ENCODE results near the gene GTSE1.

Gene GTSE1

DNA sequence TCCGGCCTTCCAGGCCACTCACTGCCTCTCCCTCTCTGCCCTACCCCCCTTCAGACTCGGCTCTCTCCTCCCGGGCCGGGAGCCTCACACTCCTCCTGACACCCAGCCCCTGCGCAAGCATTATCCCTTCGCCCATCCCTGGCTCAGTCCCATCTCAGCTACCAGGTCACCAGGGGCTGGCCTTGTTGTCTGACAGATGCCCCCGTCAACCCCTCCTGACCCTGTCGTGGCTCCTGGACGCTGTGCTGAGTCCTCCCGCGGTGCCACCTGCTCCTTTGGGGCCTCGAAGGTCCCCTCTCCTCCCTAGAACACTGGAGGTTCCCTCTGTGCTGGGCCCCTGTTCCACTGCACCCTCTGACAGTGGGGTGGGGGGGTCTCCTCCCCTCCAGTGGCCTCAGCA lies 71.8 kb downstream of the GTSE1 start:
- no peak for DNase-seq

- no peak for DNase-seq
These were observed 72.4 kb downstream of the GTSE1 start for GRCh38 chr22:46368871-46369715.

DNA sequence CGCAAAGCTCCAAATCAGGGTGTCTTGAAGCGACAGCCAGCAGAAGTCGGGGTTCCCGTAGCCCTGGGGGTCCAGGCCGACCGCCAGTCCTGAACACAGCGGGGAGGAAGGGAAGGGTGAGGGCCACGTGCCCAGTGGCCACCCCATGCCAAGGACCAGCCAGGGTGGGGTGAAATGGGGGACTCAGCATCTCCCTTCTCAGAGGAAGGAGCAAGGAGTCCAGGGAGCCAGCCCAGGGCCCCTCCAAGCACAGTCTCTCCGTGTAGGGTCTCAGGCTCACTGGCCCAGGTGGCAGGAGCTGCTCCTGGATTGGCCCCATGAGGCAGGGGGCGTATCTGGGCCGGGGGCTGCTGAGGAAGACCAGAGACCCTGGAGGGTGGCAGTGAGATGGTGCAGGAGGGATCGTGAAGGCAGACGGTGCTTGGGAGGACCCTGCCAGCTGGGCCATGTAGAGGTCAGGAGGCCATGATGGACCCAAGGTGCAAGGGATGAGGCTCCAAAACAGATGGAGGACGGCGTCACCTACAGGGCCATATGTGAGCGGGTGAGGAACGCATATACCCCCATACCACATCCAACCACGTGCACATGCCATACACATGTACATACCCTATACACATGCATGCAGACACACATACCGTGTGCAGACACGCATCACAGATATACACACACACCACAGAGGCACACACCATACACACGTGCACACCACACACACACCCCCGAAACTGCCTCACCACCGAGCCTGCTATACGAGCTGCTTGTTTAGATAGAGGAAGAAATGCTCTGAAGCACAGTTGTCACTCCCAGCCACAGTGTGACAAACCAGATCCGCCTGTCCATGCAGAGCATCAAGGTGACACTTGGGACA lies 73.3 kb downstream of the GTSE1 start:
- DNase-seq: no peak

GRCh38 chr22:46370584-46371291 lies 74.1 kb downstream of the GTSE1 start:
- DNase-seq: no peak

- DNase-seq: no peak
These were observed 75.1 kb downstream of the GTSE1 start for GRCh38 chr22:46371623-46372226.

GRCh38 chr22:46372686-46373085 lies 76.0 kb downstream of the GTSE1 start:
- DNase-seq: no peak

DNA sequence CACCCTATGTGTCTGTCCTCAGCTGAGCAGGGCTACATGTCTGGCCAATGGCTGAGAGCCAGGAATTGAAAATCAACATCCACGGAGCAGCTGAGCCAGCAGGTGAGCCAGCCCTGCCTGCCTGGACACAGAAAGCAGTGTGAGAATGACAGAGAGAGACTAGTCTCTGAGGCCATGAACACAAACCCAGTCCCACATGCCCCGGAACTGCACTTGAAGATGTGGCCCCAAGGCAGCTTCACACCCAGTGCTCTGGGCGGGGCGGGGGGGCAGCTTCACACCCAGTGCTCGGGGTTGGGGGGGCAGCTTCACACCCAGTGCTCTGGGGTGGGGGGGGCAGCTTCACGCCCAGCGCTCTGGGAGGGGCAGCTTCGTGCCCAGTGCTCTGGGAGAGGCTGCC lies 76.5 kb downstream of the GTSE1 start:
- DNase-seq: no peak

DNA sequence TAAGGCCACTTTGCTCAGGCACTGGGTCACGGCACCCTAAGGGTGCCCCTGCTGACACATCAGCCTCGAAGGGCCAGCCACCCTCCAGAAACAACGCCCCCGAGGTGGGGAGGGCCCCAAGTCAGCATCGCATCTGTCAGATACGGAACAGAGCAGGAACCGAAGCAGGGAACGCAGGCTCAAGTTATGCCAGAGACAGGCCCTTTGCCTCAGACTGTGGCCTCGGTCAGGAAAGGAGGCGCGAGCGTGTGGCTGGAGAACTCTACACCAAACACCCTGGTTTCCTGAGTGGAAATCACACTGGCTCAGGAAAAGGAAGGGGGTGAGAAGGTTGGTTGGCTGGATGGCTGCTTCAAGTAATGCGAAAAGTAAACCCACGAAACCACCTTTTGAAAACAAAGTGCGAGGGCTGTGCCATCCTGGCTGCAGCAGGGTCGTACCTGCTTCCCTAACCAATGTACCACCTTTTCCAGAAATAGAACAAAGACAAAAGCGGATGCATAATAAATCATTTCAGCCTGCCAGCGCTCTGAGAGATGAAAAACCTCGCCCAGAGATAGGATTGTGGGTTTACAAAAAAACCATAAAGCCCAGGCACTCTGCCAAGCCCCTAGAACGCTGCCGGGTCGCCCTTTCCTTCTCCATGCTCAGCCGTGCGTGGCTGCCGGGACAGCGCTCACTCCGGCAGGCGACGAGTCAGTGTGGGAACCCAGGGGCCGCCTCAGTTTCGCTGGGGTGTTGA lies 77.4 kb downstream of the GTSE1 start:
- no peak for DNase-seq

DNA sequence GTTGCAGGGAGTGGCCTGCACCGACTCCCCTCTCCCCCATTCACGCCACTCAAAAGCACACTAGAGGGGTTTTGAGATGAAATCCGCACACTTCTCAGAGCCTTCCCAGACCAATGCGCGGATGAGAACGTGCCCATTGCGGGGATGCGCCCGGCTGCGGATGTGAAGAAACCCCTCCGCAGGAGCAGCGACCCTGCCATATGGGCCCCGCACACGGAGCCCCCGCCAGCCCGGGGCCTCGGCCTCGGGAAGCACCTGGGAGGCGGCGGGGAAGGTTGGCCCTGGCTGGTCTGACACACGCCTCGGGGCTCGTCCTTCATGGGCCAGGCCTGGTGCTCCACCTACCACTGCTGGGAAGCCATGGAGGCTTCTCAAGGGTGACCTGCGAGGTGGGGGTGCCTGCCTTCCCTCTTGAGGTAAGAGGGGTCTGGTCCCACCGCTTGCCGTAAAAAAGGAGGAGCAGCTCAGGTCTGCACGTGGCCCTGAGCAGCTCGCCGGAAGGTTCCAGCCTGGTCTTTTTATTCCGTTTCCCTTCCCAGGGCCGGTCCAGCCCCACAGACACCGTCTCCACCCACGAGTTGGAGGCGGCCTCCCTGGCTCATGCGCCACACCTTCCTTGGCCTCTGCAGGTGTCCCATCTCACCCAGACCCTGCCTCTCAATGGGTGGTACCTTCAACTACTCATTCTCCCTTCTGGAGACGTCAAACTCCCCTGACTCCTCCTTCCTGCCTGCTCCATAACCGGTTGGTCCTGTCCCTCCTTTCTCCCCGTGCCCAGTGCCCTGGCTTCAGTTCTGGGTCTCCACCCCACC lies 78.2 kb downstream of the GTSE1 start:
- DNase-seq: no peak

GRCh38 chr22:46376111-46376510 lies 79.4 kb downstream of the GTSE1 start:
- no peak for DNase-seq

GRCh38 chr22:46376908-46377524 lies 80.3 kb downstream of the GTSE1 start:
- no peak for DNase-seq

GRCh38 chr22:46377525-46378425 lies 81.1 kb downstream of the GTSE1 start:
- DNase-seq: no peak

GRCh38 chr22:46378426-46379065 lies 81.9 kb downstream of the GTSE1 start:
- no peak for DNase-seq

GRCh38 chr22:46379066-46379930 lies 82.6 kb downstream of the GTSE1 start:
- DNase-seq: no peak

- no peak for DNase-seq
These were observed 83.4 kb downstream of the GTSE1 start for GRCh38 chr22:46380069-46380468.
